Prostate gland (tissue), 2 donors: ENCODE results near the gene SLC4A1.

ENCODE experiments used
- CTCF ChIP-seq, 4 experiments: fragments of 200-600 bp in 2 of 4; fragments of 450-650 bp in 2 of 4; sonication (generic) in 2 of 4; IDR thresholded peaks; 1 replicate in 3 of 4; 2 replicates in 1 of 4; pipeline ENCODE4 v1.5.1; 2016 to 2019; ENCODE audit warnings: antibody characterized with exemption in 4 of 4, mild to moderate bottlenecking in 2 of 4, moderate library complexity in 2 of 4
- POLR2A ChIP-seq: fragments of 450-650 bp; IDR thresholded peaks from one replicate; pipeline ENCODE4 v1.6.1; 2016; ENCODE audit warnings: antibody characterized with exemption, mild to moderate bottlenecking

- TF ChIP-seq CTCF (IDR thresholded peaks at IDR 0.05) (no peak), POLR2A (no peak)
Observed at GRCh38 chr17:44272321-44272951, 4.5 kb upstream of the SLC4A1 start.
